KMS-11 (cell line): ENCODE measurements around the gene NECTIN1.

Source experiments
- H2AFZ ChIP-seq: fragments of 200-600 bp; sonication (generic); 2 replicates; pipeline ENCODE4 v1.6.1; 2016; ENCODE audit warnings: antibody characterized with exemption, mixed run types, low read depth
- H3K27ac ChIP-seq: fragments of 200-600 bp; sonication (generic); 2 replicates; pipeline ENCODE4 v1.6.1; 2016; ENCODE audit warnings: mild to moderate bottlenecking, mixed run types
- H3K27me3 ChIP-seq: fragments of 200-600 bp; sonication (generic); 2 replicates; pipeline ENCODE4 v1.6.1; 2017; ENCODE audit warnings: mild to moderate bottlenecking, low read depth, mixed run types, moderate library complexity; ENCODE audit not compliant: insufficient read depth
- H3K36me3 ChIP-seq: fragments of 200-600 bp; sonication (generic); 2 replicates; pipeline ENCODE4 v1.6.1; 2017; ENCODE audit warnings: mild to moderate bottlenecking, mixed run types; ENCODE audit not compliant: insufficient read depth
- H3K4me1 ChIP-seq: fragments of 200-600 bp; sonication (generic); 2 replicates; pipeline ENCODE4 v1.6.1; 2016; ENCODE audit warnings: mild to moderate bottlenecking, low read depth, mixed run types; ENCODE audit not compliant: poor library complexity, severe bottlenecking
- H3K4me2 ChIP-seq: fragments of 200-600 bp; sonication (generic); 2 replicates; pipeline ENCODE4 v1.7.0; 2016; ENCODE audit warnings: mild to moderate bottlenecking, mixed run types
- H3K4me3 ChIP-seq: fragments of 200-600 bp; sonication (generic); IDR thresholded peaks from 2 replicates; pipeline ENCODE4 v1.6.1; 2017; ENCODE audit warnings: low read depth, low read length, mixed read lengths; ENCODE audit not compliant: insufficient read depth
- H3K79me2 ChIP-seq: fragments of 200-600 bp; sonication (generic); 2 replicates; pipeline ENCODE4 v1.6.1; 2016; ENCODE audit warnings: low read depth, mixed run types; ENCODE audit not compliant: insufficient read depth
- H3K9ac ChIP-seq: fragments of 200-600 bp; sonication (generic); 2 replicates; pipeline ENCODE4 v1.6.1; 2016; ENCODE audit warnings: mild to moderate bottlenecking, mixed run types
- H4K20me1 ChIP-seq: fragments of 200-600 bp; sonication (generic); 2 replicates; pipeline ENCODE4 v1.6.1; 2016; ENCODE audit warnings: mild to moderate bottlenecking, mixed run types; ENCODE audit not compliant: insufficient read depth
- TF ChIP-seq, protein P1 (sequence below): fragments of 200-600 bp; sonication (generic); conservative IDR thresholded peaks from 2 replicates; pipeline ENCODE4 v1.6.1; 2017; ENCODE audit warnings: low read depth, mild to moderate bottlenecking, antibody characterized with exemption, low read length, moderate library complexity, mixed read lengths

Gene NECTIN1

DNA sequence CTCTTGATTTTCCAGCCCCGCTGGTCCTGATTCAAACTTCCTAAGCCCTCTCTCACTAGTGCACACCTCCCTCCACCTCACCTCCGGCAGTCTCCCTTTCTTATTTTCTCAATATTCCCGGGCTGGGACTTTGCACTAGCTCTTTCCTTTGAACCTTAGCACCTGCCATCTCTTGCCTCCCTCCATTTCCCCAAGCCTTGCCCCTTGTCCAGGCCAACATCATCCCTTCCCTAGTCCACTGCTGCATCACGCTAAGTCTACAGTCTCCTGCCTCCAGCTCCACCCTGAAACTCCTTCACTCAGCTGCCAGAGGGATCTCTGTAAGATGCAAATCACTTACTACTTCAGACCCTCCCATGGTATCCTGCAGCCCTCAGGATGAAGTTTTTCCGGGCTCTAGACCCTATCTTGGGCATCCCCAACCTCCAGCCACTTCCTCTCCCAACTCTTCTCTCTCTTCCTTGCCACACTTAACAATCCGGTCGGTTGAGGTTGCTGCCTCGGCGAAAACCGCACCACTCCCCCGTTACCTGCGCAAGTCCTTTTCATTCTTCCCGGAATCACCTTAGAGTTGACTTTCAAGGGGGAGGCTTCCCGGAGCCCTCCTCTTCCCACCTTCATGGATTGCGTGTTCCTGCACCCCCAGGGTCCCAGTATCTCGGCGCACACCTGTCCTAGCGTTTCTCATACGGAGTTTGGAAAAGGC is 42.7 kb downstream of the NECTIN1 start:
- no peak overlapping the region for H3K9ac ChIP-seq
- TF ChIP-seq, protein P1, sequence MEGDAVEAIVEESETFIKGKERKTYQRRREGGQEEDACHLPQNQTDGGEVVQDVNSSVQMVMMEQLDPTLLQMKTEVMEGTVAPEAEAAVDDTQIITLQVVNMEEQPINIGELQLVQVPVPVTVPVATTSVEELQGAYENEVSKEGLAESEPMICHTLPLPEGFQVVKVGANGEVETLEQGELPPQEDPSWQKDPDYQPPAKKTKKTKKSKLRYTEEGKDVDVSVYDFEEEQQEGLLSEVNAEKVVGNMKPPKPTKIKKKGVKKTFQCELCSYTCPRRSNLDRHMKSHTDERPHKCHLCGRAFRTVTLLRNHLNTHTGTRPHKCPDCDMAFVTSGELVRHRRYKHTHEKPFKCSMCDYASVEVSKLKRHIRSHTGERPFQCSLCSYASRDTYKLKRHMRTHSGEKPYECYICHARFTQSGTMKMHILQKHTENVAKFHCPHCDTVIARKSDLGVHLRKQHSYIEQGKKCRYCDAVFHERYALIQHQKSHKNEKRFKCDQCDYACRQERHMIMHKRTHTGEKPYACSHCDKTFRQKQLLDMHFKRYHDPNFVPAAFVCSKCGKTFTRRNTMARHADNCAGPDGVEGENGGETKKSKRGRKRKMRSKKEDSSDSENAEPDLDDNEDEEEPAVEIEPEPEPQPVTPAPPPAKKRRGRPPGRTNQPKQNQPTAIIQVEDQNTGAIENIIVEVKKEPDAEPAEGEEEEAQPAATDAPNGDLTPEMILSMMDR = no peak
- H3K4me3 ChIP-seq = no peak overlapping the region
- no peak overlapping the region for H2AFZ ChIP-seq
- H3K27ac ChIP-seq = no peak overlapping the region
- H4K20me1 ChIP-seq = no peaks in the 10 kb centered on the region
- H3K27me3 ChIP-seq = no peaks in the 10 kb centered on the region
- peaks cover 17% of the 10 kb centered on the region for H3K4me1 ChIP-seq
- H3K79me2 ChIP-seq = no peaks in the 10 kb centered on the region
- H3K36me3 ChIP-seq = no peaks in the 10 kb centered on the region
- H3K4me2 ChIP-seq = no peak overlapping the region

DNA sequence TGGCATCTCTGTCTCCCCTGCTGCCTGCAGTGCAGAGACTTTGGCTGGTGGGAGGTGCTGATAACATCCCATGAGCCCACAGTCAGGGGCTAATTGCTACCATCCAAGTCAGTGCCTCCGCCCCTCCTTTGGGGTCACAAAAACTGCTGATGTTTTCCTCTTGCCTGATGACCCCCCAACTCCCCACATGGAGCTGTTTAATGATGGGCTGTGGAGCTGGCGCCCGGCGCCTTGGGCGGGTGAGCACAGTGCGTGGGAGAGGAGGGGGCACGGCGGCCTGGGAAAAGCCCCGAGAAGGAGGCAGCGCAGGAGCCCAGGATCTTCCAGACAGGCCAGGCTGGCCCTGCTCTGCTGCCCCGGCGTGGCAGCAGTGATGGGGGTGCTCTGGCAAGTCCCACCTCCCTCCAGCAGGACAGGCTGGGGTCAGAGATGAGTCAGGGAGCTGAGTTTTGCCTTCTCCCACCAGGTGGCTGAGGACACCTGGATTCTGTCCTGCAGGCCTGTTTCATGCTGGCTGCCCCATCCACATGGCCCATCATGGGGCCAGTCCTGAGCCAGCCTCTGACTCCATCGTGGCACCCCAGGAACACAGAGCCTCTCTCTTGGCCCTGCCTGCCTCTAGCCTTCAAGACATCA is 43.8 kb downstream of the NECTIN1 start:
- H2AFZ ChIP-seq = no peak overlapping the region
- no peak overlapping the region for H3K9ac ChIP-seq

DNA sequence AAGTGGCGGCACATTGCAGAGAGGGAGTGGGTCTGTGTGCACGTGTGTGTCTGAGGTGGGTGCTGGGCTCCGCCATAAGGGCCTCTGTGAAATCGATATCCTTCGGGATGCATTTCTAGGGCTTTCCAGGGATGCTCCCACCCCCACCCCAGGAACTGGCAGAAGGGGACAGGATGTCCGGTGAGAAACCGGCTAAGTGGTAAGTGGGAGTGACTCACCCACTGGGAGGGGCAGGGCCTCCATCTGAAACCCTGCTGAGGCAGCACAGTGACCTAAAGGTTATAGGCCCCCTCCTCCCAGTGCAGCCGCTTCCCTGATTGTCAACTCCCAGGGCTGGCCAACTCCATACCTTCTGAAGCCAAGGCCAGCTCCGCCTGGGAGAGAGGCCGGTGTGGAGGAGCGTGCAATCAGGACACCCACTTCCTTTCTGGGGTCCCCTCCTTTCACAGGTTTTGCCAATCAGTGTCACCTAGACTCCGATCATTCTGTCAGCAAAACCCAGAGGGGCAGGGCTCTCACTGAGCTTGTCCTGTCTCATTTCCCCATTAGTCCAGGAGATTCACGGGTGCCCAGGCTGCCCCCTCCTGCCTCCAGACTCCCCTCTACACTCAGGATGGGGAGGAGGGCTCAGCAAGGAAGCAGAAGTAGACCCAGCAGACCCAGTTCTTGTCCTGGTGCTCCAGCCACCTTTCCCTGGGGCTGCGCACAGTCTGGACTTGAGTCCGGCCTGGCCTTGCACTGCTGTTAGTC is 44.5 kb downstream of the NECTIN1 start:
- Histone ChIP-seq H3K27me3 (no peaks in the 10 kb centered on the region), H3K4me3 (no peak overlapping the region), H3K27ac (no peak overlapping the region), H4K20me1 (no peaks in the 10 kb centered on the region), H3K79me2 (no peaks in the 10 kb centered on the region), H2AFZ (no peak overlapping the region), H3K9ac (no peak overlapping the region), H3K4me1 (peaks cover 6% of the 10 kb centered on the region), H3K4me2 (no peak overlapping the region), H3K36me3 (no peaks in the 10 kb centered on the region)
- TF ChIP-seq, protein P1 = no peak

More for the DNA sequence above, 43.8 kb downstream of the NECTIN1 start:
- H4K20me1 ChIP-seq = no peaks in the 10 kb centered on the region
- no peak overlapping the region for H3K27ac ChIP-seq
- no peaks in the 10 kb centered on the region for H3K27me3 ChIP-seq
- H3K4me2 ChIP-seq = no peak overlapping the region
- TF ChIP-seq, protein P1 = no peak
- no peak overlapping the region for H3K4me3 ChIP-seq
- H3K36me3 ChIP-seq = no peaks in the 10 kb centered on the region
- no peaks in the 10 kb centered on the region for H3K79me2 ChIP-seq
- H3K4me1 ChIP-seq = peaks cover 6% of the 10 kb centered on the region

DNA sequence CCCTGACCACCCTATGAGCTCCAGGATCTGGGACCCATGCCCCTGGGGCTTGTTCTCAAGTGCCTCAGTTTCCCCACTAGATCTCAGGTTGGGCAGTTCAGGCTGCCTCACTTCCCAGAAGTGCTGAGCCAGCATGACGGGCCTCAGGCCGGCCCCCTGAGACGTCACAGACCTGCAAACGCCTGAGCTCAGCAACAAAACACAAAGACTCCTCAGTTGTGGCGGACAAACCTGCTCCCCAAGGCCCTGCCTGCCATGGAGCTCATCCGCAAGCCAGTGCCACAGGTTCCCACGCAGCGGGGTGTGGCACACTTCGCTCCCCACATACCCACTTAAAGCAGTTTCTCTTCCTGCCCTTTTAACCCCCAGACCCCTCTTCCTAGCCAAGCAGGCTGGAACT is 45.2 kb downstream of the NECTIN1 start:
- H3K27me3 ChIP-seq = no peaks in the 10 kb centered on the region
- H2AFZ ChIP-seq = no peak overlapping the region
- H3K4me3 ChIP-seq = no peak overlapping the region
- no peak overlapping the region for H3K4me2 ChIP-seq
- TF ChIP-seq, protein P1 = no peak
- H3K9ac ChIP-seq = no peak overlapping the region
- H4K20me1 ChIP-seq = no peaks in the 10 kb centered on the region
- no peaks in the 10 kb centered on the region for H3K36me3 ChIP-seq
- no peak overlapping the region for H3K27ac ChIP-seq
- no peaks in the 10 kb centered on the region for H3K79me2 ChIP-seq
- peaks cover 6% of the 10 kb centered on the region for H3K4me1 ChIP-seq
